NCI-H2196 (cell line): ENCODE data around the gene DOK5.

ENCODE experiments used
- DNase-seq: peaks from one replicate; lab custom pipeline; 2025; ENCODE audit not compliant: unreplicated experiment; lab: John Stamatoyannopoulos, UW

DOK5 gene

GRCh38 chr20:54512694-54513093, 37.3 kb downstream of the DOK5 start:
- DNase-seq: no peak

GRCh38 chr20:54514028-54514607, 38.7 kb downstream of the DOK5 start:
- DNase-seq: no peak

DNA sequence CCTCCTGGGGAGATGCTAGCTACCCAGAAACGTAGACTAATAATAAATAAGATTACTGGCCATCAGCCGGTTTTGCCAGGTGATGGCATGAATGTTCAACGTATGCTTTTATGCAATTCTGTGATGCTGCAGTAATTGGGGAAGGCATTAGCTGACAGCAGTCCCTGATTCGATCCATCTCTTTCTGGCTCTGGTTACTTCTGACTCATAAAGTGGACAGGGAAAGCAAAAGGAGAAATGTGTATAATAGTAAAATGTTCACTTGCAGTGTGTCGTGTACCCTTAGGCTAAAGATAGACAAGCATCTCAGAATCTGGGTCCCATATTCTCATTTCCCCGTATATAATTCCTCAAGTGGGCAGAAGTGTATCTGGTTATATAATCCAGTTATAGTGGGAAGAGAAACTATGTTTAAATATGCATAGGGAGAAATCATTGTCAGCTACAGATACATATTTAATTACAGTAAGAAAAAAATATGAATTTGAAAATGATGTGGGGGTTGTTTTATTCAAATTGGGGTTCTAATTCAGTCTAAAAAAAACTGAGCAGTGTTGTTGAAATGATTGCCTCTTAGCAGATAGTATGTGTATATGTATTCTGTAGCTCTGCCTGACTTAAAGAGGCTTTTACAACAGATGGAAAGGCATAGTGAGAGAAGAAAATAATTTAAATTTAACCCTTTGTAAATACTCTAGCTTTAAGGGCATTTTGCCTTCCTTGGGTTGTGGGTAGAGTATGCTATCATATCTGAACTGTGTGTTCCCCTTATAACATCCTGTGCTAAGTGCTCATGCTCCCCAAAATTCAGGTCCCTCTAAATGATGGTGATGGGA, 40.6 kb downstream of the DOK5 start:
- DNase-seq: no peak

DNA sequence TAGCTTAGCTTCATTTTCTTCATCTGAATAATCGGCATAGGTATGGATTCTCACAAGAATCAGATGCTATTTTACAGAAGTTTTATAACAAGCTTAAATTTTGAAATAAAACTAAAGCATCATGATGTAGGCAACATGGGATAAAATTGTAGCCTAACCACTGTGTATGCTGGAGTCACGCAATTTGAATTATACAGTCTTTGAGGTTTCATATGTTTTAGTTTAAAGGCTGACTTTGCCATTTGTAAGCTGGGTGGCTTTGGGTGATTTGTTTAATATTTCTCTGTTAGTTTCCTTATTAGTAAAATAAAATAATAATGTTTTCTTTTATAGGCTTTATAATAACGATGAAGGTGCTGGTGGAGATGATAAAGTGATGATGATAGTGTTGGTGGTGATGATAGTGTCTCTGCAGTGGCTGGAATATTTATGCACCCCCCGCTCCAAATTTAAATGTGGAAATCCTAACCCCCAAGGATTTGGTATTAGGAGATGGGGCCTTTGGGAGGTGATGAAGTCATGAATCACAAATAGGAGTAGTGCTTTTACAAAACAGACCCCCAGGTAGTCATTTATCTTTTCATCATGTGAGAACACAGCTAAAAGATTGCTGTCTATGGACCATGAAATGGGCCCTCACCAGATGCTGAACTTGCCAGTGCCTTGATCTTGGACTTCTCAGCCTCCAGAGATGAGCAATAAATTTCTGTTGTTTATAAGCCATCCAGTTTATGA, 42.0 kb downstream of the DOK5 start:
- no peak for DNase-seq

- DNase-seq: no peak
Measured at GRCh38 chr20:54524849-54525248, 49.5 kb downstream of the DOK5 start.

DNA sequence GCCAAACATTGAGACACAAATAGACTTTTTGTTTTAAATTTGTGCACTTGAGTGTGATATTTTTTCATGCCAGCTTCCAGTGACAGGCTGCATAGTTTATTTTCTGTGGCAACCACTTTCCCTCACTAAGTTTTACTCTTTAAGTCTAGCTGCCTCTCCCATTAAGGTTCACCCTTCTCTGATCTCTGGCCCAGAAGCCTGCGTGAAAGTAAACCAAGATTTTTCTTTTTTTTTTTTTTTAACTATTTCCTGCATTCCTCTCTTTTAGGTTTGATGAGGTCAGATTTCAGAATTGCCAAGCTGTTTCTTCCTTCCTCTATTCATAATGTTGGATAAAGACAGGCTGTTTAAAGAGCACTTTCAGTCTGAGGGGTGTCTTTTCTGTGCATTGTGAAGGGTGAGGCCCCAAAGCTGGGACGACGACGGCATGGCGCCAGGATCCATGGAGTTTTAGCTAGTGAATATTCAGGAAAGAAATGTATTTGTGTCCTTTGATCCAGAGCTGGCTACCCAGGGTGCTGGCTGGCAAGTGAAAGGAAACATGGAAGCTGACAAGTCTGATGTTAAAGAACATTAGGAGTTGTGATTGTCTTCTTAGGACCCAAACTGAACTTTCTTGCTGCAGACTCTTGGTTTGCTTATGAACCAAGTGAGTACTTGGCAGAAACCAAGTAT, 50.7 kb downstream of the DOK5 start:
- no peak for DNase-seq

DNA sequence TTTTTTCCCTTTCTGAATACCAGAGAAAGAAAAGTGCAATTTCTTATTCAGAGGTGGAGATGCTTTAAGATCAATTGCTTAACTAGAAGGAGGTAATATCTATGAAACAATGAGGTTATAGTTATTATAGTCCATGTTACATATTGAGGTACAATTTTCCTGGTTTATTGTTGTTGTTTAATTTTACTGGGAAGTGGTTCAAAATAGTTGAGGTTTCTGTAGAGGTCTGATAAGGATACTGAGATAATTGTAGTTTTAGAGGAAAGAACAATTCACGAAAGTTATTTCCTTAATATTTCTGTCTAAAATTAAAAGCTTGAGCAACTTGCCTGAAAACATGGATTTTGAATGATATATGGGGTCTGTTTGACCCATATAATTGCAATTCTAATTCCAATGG, 51.4 kb downstream of the DOK5 start:
- no peak for DNase-seq

DNA sequence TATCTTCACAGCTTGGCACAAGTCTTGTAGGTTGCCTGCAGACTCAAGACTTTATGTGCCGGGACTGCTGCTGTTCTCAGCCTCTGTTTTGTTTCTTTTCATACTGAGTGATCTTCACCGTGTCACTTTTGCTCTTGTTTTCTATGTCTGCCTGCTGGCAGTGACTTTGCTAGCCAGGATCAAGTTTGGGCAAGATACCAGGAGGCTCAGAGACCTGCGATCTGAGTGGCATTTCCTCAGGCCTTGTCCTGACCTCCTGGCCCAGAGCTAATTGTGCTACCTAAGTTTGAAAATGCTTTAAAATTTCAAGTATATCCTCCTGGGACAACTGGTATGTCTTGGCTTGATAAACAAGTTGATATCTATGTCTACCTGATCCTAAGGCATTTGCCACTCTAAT, 57.2 kb downstream of the DOK5 start:
- DNase-seq: no peak

DNA sequence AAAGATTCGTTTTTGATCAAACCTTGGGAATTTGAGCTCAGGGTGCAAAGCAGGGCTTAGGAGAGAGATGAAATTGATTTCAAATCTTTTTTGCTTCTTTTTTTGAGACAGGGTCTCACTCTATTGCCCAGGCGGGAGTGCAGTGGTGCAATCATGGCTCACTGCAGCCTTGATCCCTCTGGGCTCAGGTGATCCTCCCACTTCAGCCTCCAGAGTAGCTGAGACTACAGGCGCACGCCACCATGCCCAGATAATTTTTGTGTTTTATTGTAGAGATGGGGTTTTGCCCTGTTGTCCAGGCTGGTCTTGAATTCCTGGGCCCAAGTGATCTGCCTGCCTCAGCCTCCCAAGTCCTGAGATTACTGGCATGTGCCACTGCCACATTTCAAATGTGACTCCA, 58.7 kb downstream of the DOK5 start:
- DNase-seq: no peak

DNA sequence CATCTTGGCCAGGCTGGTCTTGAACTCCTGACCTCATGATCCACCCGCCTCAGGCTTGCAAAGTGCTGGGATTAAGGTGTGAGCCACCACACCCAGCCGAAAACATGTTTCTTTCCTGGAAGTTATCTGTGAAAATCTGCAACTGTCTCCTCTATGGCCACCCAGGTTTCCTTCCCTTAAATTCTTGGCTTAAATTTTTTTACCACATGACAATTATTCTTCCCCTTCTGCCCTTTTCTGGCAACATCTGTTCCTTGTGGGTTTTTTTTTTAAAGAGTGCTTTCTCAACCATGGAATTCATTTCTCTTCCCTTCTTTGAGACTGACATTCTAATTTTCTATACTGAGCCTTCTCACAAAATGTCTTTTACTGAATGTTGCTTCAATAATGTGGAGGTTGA, 59.6 kb downstream of the DOK5 start:
- no peak for DNase-seq

- no peak for DNase-seq
Measured at GRCh38 chr20:54535746-54536145, 60.4 kb downstream of the DOK5 start.

- no peak for DNase-seq
Measured at GRCh38 chr20:54539521-54540046, 64.2 kb downstream of the DOK5 start.

- no peak for DNase-seq
Measured at GRCh38 chr20:54543369-54543768, 68.0 kb downstream of the DOK5 start.

- DNase-seq: no peak
Measured at GRCh38 chr20:54545676-54546358, 70.4 kb downstream of the DOK5 start.

- DNase-seq: no peak
Measured at GRCh38 chr20:54548849-54549248, 73.5 kb downstream of the DOK5 start.

DNA sequence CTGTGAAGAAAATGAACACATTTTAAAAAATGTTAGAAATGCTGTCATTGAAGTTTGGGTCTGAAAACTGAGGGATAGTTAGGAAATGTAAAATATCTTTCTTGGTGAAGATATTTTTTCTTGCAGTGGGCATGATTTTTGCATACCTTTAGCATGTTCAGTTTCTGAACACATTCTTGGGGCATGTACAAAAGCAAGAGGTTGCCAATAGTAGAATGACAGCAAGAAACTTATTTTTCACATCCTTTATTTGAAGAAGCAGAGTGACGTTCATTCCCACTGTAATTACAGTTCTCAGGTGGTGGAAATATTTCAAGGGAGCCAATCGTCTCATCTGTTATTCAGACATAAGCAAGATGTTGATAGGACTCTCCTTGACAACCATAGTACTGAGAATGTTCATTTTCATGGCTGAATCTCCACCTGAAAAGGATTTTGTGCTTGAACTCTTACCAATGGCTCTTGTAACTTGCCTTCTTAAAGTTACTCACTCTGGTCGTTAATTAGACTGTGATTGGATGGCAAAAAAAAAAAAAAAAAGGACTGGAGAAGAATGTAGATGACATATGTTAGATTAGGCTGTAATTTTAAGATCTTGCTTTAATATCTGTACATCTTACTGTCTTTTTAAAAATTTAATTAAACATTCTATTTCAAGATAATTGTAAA, 74.4 kb downstream of the DOK5 start:
- DNase-seq: no peak

GRCh38 chr20:54550776-54551396, 75.5 kb downstream of the DOK5 start:
- no peak for DNase-seq

- no peak for DNase-seq
Measured at GRCh38 chr20:54554006-54554405, 78.6 kb downstream of the DOK5 start.

GRCh38 chr20:54555150-54555549, 79.8 kb downstream of the DOK5 start:
- DNase-seq: no peak

- DNase-seq: no peak
Measured at GRCh38 chr20:54556406-54556805, 81.0 kb downstream of the DOK5 start.
